ENCODE data around the gene IL16.

The IL16 gene

GRCh38 chr15:81308260-81308659 is 111.6 kb downstream of the IL16 start:
- H3K4me3 ChIP-seq (ENCODE audit: low read depth, low read length): no peak overlapping the region
- DNase-seq (ENCODE audit: low read depth): no peak
- TF ChIP-seq CTCF (IDR thresholded peaks at IDR 0.05; ENCODE audit: low read depth, low read length, missing control alignments): no peak
- in situ Hi-C loops (cut with HindIII; ENCODE audit: low sequenced_read_pairs): no loop called here

GRCh38 chr15:81309647-81310450 is 113.2 kb downstream of the IL16 start:
- no peak for DNase-seq (ENCODE audit: low read depth)
- TF ChIP-seq CTCF (IDR thresholded peaks at IDR 0.05; ENCODE audit: low read depth, low read length, missing control alignments): no peak
- H3K4me3 ChIP-seq (ENCODE audit: low read depth, low read length): no peak overlapping the region
- in situ Hi-C loops (cut with HindIII; ENCODE audit: low sequenced_read_pairs): no loop called here

- no peak for DNase-seq (ENCODE audit: low read depth)
- no peak overlapping the region for H3K4me3 ChIP-seq (ENCODE audit: low read depth, low read length)
- in situ Hi-C loops (cut with HindIII; ENCODE audit: low sequenced_read_pairs): no loop called here
- no peak for TF ChIP-seq CTCF (IDR thresholded peaks at IDR 0.05; ENCODE audit: low read depth, low read length, missing control alignments)
These were observed 113.8 kb downstream of the IL16 start for GRCh38 chr15:81310480-81310879.

GRCh38 chr15:81311752-81312464 is 115.2 kb downstream of the IL16 start:
- TF ChIP-seq CTCF (IDR thresholded peaks at IDR 0.05; ENCODE audit: low read depth, low read length, missing control alignments): no peak
- in situ Hi-C loops (cut with HindIII; ENCODE audit: low sequenced_read_pairs): no loop called here
- peak; percentile 18 for DNase-seq (ENCODE audit: low read depth)
- no peak overlapping the region for H3K4me3 ChIP-seq (ENCODE audit: low read depth, low read length)

GRCh38 chr15:81312790-81313543 is 116.3 kb downstream of the IL16 start:
- DNase-seq (ENCODE audit: low read depth): peak; percentile 99
- in situ Hi-C loops (cut with HindIII; ENCODE audit: low sequenced_read_pairs): no loop called here
- TF ChIP-seq CTCF (IDR thresholded peaks at IDR 0.05; ENCODE audit: low read depth, low read length, missing control alignments): no peak
- no peak overlapping the region for H3K4me3 ChIP-seq (ENCODE audit: low read depth, low read length)

GRCh38 chr15:81313686-81314085 is 117.0 kb downstream of the IL16 start:
- in situ Hi-C loops (cut with HindIII; ENCODE audit: low sequenced_read_pairs): no loop called here
- no peak for TF ChIP-seq CTCF (IDR thresholded peaks at IDR 0.05; ENCODE audit: low read depth, low read length, missing control alignments)
- DNase-seq (ENCODE audit: low read depth): no peak
- no peak overlapping the region for H3K4me3 ChIP-seq (ENCODE audit: low read depth, low read length)

Measured in astrocyte of the cerebellum (primary cell).